Glomerular visceral epithelial cell (primary cell): Measurements from ENCODE around the gene MYL5.
"Not testable (repeated sequence)": the region's sequence is repeated elsewhere in the genome, so short reads cannot be mapped to it uniquely, and the experiment has no call there.

Experiments
- DNase-seq: peaks from one replicate; pipeline ENCODE4 v3.0.0-alpha.2; 2016; ENCODE audit errors: extremely low spot score

MYL5 gene

DNA sequence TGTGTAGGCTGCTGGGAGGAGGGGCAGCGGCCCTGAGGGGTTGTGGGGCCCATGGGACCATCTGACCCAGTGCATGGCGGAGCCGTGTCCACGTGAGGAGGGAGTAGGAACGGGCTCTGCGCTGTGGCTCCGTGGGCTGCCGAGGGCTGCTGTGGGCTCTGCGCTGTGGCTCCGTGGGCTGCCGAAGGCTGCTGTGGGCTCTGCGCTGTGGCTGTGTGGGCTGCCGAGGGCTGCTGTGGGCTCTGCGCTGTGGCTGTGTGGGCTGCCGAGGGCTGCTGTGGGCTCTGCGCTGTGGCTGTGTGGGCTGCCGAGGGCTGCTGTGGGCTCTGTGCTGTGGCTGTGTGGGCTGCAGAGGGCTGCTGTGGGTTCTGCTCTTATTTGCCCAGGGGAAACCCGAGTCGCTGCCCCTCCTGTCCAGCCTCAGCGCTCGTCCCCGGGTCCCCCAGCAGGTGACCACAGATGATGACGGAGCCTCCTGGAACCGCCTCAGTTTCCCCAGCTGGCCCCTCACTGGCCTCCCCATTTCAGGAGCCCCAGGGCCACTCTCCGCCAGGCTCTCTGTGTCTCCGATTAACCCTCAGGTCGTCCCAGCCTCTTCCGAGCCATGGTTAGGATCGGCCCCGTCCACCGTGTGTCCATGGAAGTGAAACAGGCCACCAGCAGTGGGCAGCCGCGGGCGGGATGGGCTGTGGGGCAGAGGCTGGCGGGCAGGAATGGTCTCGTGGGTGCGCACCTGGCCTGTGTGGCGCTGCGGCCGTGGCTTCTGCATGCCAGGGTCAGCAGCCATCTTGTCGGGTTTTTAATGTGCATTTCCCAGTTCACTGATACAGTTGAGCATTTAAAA lies 51.3 kb downstream of the MYL5 start:
- DNase-seq: no peak

DNA sequence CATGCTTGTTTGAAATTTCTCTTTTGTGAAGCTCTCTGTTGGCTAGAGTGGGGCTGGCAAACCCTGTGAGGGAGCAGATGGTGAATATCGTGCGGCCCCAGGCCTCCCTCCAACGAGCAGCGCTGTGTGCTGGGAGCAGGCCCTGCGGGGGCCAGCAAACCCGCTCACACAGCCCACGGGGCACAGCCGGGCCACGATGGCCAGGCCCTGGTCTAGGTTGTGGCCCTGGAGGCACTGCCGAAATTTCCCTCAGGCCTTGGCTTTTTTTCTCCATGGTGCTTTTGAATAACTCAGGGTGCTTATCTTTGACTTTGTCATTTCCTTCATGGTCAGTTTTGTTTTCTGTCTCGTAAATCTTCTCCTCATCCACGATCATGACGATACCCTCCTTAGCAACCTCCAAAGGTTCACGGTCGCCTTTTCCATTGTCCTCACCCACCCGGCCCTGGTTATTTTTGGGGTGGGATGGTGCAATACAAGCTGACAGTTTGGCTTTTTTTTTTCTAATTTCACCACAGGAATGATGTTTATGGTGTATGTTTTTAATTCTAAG lies 52.0 kb downstream of the MYL5 start:
- no peak for DNase-seq

DNA sequence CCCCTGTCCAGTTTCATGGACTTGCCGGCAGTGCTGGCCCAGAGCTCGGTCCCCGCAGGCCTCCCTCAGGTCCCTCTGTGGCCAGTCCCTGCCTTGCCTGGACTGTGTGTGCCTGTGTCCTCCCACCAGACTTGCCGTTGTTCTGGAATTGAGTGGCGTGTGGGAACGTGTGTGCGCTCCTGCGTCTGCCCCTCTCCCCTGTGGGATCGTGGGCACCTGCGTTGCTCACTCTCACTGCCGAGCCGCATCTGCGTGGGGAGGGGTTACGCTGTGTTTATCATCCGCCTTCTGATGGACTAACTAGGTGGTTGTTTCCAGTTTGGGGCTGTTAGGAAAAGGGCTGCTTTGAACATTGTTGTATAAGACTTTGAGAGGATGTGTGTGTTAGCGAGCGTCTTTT lies 52.5 kb downstream of the MYL5 start:
- no peak for DNase-seq

DNA sequence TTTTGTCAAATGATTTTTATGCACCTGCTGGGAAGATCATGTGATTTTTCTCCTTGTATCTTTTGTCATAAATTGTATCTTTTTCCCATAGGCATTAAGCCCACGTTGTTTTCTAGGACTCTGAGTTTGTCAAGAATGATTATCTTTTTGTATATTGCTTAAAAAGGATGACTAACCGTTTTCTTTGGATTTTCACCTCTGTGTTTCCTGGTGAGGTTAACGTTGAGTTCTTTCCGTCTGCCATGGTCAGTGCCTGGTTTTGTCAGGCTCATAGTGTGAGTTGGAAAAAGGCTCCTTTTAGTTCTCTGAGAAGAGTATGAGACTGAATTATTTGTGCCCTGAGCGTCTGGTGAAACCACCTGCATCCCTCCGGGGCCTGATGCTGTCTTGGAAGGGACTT lies 53.2 kb downstream of the MYL5 start:
- no peak for DNase-seq

DNA sequence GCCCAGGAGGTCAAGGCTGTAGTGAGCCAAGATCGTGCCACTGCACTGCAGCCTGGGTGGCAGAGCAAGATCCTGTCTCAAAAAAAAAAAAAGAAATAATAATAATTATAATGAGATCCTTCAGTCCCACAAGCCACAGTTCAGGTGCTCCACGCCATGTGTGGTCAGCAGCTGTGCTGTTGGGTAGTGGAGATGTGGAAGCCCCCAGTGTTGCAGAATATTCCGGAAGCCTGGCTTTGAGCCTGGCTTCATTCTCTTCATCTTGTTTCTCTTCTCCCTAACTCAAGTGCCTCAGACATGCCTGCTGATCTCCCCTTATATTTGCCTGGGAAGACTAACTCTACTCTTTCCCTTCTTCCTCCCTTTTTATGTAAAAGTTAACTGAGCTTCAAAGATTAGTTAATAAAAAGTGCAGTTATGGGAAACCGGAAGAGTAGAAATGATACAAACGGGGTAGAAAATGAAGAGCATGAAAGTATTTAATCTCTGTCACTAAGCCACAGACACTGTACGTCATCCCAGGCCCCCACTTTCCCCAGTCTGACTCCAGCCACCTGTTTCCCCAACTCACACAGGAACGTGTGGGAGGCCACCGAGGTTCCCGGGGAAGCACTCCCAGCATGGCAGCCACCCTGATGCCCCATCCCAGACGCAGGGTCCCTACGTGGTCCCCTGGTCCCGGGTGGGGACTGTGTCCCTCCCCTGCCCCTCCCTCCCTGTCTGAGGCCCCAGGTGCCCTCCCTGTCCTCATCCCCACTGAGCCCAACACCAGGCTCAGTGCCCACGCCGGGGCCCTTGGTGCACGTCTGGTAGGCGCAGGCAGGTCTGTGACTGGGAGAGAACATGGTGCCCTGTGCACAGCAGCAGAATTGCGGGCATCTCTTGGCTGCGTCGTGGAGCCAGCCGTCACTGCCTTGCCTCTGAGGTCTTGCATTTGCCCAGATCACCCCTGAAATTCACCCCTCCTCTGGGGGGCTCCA lies 55.3 kb downstream of the MYL5 start:
- DNase-seq: no peak

DNA sequence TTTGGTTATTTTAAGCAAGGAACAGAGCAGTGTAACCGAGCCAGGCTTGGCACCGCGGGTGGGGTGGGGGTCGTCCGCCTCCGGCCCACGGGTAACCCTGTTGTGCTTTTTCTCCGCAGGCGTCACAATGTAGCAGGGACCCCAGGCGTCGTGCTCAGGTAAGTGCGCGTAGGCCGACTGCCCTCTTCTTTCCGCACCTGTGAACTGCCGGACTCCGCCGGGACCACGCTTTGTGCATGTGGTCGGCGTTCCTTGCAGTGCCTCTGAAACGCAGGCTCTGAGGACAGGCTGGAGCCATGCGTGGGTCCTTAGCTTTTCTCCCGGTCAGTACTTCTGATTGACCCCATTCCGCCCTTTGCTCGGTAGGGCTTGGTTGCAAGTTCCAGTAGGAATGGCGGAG lies 56.2 kb downstream of the MYL5 start:
- DNase-seq: no peak

DNA sequence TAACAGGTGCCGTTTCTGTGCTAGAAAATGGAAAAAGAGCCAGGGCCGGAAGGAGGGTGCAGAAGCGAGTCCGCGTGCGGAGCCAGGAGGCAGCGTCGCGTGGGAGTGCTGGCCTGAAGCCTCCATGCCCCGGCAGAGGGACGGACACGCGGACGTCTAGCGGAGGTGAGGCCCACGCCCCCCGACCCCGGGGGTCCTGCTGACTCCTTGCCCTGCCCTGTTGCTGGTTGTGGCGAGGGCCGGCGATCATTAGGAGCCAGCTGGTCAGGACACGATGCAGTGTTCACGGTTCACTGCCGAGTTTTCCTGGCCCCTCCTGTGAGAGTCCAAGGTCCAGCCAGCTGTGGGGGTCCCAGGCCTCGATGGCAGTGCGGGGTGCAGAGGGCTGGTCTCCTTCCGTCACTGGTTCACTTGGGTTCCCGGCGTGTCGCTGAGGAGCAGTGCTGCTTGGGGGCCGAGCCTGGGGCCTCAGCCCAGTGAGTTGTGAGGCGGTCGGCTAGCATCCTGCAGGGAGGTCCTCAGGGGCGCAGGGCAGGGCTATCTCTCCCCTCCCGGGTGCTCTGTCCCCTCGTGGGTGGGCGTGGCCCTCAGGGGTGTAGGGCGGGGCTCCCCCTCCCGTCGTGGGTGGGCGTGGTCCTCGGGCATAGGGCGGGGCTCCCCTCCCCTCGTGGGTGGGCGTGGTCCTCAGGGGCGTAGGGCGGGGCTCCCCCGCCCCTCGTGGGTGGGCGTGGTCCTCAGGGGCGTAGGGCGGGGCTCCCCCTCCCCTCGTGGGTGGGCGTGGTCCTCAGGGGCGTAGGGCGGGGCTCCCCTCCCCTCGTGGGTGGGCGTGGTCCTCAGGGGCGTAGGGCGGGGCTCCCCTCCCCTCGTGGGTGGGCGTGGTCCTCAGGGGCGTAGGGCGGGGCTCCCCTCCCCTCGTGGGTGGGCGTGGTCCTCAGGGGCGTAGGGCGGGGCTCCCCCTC lies 56.9 kb downstream of the MYL5 start:
- DNase-seq: not testable (repeated sequence)
